Head of caudate nucleus (tissue), 42 donors: ENCODE results near the gene DTL.

Source experiments
- DNase-seq, 42 donors: peaks; one replicate each; pipeline versions ENCODE4 v3.0.0 to v3.0.0-alpha.2; 2020 to 2021; ENCODE audit warnings: mixed read lengths in 7 of 42
- intact Hi-C: fragments of 100-400 bp; cut with DNase I; formaldehyde crosslinking; loops from one replicate; pipeline ENCODE4 v1.15.0; 2022

DTL gene

DNA sequence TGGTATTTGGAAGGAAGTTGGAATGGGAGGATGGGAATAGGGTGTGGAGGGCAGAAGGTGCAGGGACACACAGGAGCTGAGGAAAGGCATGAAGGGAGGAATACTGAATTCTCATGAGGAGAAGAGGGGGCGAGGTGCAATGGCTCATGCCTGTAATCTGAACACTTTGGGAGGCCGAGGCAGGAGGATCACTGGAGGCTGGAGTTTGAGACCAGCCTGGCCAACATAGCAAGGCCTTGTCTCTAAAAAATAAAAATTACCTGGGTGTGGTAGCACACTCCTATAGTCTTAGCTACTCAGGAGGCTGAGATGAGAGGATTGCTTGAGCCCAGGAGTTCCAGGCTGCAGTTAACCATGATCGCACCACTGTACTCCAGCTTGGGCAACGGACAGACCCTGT lies 117.3 kb downstream of the DTL start:
- DNase-seq = no peak
- intact Hi-C loops = no loop called here

GRCh38 chr1:212153635-212154034 lies 118.1 kb downstream of the DTL start:
- intact Hi-C loops = no loop called here
- DNase-seq = no peak
